DMS53 (cell line): ENCODE measurements around the gene KRT4.
A peak's percentile ranks its signal among the peaks of the same experiment; 100 is the strongest.

Experiments used
- DNase-seq: peaks from one replicate; lab custom pipeline; 2025; lab: John Stamatoyannopoulos, UW

Gene KRT4

DNA sequence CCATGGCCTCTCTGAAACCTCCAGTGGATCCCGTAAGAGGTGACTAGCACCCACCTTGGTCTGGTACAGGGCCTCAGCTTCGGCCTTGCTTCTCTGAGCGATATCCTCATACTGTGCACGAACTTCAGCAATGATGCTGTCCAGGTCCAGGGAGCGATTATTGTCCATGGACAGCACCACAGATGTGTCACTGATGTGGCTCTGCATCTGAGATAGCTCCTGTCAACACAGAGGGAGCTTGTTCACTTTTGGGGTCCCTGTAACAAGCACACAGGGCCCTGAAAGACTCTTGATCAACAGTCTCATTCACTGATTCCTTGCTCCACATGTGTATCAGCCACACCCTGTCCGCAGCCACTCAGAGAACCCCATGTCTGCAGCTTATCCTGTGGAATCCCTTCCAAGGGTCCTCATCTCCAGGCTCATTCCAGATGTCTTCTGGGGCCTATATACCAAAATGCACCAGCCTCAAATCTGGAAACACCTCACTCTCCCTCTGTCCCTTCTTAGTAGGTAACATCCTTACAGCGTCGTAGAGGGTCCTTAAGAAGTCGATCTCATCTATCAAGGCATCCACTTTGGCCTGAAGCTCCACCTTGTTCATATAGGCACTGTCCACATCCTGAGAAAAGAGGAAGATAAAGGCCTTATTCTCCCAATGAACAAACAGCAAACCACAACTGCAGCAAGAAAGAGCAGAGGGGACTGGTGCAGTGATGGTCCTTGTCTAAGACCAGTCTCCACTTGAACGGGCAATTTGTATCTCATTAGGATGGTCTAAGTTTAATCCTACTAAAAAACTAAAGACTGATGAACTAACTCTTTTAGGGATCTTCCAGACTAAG, 21.5 kb downstream of the KRT4 start:
- no peak for DNase-seq

DNA sequence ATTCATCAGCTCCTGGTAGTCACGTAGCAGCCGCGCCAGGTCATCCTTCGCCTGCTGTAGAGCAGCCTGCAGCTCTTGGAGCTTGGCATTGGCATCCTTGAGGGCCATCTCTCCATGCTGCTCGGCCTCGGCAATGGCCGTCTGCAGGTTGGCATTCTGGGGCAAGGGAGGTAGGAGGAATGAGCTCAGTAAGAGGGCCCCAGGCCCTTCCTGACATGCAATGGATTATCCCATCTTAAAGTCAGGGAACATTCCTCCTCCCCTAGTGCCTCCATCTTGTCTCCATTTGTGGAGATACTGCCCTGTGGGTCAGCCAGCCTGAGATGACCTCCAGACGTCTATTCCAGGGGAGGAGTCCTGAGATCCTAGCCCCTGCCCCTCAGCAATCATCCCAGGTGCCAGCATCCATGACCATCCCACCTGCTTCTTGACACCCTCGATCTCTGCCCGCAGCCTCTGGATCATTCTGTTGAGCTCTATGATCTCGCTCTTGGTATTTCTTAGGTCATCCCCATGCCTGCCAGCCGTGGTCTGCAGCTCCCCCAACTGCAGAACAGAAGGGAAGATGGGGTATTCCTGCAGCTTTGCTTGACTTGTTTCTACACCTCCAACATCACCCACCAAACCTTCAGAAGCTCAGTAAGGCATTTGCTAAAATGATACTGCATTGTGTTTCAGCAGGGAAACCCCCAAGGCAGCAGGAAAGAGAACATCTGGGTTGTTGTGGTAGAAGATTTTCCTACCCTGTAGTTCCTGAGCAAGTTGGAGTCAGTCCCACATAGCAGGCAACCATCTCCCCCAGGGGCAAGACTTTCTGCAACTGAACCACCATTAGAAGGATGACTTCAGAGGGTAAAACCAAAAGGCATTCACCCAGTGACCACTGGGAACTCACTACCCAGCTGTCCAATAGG, 22.4 kb downstream of the KRT4 start:
- no peak for DNase-seq

DNA sequence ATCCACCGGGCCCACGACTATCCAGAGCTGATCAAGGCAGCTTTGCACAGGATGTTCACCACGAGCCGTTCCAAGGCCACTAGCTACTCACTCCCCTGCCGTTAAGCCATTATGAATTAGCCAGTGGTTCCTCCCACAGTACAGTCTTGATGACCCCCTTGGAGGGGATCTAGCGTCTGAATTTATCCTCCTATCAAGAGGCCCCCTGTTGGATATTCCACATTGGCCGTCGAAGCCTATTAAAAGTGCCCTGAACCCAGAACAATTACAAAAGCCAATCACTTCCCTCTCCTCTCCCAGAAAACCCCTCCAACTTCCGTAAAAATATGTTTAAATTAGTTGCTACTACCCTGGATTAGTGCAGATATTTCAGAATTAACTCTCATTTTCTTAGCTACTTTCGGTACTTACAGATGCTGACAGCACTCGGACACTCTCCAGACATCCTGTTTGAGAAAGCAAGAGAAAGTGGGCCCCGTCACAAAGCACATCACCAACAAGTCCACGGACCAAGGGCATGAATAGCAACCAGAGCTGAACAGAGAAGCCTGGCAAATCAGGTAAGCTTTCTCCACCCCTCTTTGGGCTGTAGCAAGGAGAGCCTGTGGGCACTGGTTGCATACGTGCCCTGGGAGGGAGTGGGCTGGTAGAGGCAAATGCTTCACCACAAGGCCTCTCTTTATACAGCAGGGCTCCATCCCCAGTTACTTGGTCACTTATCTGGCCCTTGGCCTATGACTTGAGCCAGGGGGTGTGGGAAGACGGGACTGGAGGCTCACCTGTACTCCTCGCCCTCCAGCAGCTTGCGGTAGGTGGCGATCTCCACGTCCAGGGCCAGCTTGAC, 23.3 kb downstream of the KRT4 start:
- DNase-seq = no peak

DNA sequence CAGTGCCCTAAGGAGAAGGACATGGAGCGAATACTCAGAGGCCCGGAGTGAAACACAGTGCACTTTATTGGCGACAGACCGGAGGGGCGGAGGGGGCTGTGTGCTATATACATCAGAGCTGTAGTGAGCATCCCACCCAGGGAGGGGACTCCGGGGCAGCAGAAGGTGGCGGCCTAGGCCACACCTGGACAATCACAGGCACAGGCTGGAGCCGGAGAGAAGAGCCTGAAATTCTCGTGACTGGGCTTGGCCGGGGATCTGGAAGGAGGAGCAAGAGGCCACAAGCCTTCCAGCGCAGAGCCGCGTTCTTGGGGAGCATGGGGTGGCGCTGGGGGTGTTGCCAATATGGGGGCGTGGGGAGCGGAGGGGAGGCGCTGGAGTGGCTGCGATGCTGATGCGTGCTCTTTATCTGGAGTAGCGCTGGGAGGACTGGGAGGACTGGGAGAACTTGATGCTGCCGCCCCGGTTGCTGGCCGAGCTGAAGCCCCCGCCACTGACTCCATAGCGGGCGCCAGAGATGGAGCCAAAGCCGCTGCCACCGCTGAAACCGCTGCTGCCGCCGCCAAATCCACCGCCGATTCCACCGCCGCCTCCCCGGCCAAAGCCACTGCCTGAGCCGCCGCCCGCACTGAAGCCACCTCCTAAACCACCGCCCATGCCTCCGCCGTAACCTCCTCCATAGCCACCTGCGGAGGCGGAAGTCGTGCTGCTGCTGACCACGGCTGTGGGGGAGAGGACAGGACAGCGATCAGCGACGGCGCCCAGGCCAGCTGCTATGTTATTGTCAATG, 24.1 kb downstream of the KRT4 start:
- peak; percentile 19 for DNase-seq

DNA sequence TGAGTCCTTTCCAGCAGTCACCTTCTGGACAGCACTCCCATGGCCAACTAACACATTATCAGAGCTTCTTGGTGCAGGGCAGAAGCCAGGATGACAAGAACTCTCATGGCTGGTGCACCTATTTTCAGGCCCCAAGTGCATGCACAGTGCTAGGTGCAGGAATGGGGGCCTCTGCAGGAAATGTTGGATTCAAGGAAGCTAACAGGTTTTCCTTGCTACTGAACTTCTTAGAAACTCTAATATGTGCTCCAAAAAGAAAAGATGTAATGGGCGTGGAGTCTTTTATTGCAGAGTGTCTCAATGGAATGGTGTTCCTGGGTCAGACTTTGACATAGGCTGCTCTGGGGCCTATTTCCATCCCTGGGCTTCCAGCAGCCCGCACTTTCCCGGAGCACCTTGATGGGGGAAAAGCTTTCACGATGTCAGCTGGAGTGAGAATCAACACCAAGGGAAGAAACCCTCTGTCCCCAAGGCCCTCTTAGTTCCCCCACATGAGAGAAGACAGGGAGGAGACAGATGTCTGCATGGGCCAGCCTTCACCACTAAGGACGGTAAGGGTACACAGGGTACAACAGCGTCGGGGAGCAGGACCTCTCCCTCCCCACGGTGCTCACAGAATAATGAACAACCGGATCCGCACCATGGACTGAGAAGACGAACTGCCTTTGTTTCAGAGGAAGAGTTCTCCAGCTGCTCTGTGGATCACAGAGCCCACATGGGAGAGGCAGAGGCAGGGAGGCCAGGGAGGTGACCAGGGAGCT, 24.9 kb downstream of the KRT4 start:
- no peak for DNase-seq

DNA sequence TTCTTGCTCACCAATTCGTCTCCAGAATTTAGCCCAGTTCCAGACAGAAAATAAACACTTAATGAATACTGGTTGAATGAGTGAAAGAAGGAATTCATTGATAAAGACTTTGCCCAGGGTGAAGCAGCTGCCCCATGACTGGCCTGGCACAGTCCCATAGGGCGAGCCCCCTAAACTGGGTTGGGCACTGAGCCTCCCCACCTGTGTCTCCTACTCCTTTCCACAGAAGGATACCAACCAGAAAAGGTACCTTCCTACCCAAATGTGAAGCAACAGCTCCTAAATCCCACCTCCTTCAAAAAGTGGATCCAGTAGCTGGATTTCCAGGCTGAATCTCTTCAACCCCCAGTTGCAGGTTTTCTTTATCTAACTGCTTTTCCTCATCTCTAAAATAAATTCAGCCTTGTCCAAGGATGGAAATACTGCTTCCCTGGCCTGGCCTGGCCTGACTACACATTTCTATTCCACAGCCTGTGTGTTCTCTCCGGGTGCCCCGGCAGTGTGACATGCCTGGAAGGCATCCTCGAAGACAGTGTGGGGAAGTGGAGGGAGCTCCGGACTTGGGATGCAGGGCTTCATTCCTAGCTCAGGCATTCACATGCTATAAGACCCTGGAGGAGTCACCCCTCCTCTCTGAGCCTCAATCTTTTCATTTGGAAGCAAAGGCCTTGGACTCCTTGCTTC, 25.6 kb downstream of the KRT4 start:
- DNase-seq = no peak

DNA sequence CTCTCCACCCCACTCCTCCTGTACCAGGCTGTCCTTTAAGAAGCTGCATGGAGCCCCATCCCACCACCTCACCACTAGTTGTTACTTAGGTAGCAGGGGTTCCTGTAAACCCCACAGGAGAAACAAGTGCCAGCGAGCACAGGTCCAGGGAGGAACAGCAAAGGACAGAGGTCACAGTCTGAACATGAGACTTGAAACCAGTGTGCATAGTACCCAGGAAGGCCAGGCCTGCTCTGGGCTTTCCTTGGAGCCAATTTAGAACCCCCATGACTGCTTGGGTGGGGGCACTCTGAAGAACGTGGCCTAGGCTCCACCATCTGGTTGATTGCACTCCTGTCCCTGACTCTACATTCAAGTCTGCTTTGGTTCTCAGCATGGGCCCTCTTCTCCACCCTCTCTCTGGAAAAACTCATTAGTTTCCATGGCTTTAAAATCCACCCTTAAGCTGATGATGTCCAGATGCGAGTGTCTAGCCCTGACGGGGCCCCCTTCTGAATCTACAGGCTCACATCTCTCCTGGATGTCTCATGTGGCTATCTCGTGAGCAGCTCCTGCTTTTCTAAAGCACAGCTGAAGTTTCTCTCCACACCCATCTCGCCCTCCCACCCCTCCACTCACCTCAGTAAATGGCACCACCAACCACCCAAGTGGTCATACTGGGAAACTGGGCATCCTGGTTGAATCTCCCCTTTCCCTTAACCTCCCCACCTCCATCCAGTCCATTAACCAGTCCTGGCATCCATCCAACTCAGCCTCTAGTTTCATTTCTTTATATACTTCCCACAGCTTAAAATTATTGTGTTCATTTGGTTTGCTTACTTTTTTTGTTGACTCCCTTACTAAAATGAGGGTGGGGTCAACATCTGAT, 26.4 kb downstream of the KRT4 start:
- DNase-seq = no peak

DNA sequence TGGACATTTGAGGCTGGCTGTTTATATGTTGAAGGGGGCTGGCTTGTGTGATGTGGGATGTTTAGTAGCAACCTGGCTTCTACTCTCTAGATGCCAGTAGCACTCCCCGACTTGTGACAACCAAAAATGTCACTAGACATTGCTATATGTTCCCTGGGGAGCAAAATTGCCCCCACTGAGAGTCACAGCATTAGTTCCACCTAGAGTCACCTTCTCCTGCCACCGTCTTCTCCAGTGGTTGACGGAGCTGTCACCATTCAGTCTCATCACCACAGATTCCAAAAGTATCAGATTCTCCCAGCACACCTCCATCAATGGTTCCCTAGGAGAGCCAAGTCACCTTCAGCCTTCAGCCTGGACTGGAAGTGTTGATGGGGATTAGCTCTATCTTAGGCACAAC, 29.0 kb downstream of the KRT4 start:
- DNase-seq = no peak

DNA sequence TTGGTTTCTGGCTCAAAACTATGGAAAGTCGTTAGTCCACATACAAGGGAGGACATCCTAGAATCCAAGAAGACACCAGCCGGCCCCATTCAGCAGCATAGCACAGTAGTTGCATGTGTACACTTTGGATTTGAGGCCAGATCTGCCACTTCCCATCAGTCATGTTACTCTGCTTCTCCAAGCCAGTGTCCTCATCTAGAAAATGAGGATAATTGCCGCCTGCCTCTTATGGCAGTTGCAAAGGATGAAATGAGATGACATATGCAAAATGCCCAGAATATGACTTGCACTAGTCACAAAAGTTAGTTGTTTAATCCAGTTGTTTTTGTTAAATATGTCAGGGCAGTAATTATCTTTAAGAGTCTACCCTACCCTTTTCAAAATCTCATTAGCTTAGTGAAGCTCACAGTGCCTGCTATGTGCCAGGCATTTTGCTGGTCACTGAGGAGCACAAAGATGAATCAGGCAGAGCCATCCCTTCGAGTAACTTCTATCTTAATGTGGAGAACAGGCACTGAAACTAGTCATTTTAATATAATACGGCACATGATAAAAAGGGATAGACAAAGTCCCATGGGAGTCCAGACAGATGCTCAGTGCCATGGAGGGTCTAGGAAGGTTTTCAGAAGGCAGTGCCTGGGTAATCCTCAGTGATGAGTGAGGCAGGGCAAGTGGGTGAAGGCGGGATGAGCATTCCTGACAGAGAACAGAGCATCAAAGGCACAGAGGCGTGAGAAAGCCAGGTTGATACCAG, 30.2 kb downstream of the KRT4 start:
- DNase-seq = no peak

DNA sequence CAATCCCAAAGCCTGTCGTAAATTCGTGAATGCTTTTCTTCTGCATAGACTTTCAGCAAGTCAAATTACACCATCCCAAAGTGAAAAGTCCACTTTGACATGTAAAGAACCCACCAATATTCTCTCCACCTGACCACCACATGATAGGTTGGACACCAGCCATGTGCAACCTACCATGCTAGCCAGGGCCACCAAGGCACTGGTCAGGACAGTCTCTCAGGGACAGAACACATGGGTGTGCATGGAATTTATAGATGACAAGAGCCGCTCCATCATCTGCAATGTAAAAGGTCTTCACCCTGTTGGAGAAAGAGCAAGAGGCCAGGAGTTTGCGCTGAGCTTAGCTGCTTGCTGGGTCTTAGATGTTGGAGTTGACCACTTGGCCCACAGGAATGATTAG, 31.4 kb downstream of the KRT4 start:
- no peak for DNase-seq

DNA sequence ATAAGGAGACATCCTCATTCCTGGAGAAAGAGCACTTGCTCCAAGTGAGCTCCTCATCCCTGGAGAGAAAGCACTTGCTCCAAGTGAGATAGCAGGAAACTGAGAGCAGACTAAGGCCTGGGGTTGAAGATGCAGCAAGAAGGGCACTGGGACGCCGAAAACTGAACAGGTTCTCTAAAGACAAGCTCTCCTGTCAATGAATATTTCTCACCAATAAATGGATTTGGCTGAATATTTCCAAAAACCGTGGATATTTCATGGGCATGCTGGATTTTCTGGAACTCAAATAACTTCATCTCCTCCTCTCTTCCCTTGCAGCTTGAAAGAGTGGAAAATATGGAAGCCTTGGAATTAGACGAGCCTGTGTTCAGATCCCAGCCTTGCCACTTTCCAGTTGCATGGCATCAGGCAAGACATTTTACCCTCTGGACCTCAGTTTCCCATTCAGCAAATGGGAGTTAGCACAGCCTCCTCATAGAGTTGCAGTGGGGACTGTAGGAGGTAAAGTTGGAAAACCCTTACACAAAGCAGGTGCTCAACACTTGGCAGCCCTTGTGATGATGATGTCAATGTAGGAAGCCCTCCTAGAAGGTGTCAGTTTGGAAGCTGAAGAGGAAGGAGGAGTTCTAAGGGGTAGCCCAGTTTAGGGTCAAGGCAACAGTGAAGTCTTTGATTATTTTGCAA, 32.4 kb downstream of the KRT4 start:
- DNase-seq = no peak

DNA sequence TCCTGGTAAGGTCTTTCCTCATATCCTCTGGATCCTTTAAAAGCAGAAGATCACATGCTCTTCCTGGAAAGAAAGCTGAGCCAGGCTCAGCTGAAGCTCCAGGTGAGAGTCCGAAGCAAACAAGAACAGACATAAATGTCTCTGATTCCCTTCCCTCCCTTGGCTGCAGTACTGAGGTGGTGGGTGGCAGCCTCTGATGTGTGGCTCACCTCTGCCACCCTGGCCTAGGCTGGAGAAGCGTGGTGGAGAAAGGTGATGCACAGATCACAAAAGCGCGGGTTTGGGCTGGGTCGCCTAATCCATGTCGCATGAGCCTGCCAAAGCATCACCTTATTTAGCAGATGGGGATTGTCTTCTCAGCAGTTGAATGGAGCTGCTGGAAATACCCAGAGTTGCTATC, 34.0 kb downstream of the KRT4 start:
- no peak for DNase-seq

DNA sequence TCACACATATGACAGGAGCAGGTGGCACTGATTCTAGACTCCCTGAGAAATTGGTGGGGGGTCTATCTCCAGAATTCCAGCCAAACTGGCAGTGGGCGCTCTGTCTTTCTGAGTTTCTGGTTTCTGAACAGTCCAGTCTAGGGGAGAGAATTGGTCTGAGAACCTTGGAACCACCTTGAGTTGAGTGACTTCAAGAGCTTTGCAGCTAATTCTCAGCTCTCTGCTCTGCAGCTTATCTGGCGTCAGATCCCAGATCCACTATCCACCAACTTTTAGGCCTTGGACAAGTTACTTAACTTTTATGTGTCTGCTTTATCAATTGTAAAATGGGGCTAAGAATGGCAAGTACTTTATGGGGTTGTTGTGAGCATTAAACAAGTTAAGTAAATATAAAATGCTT, 35.1 kb downstream of the KRT4 start:
- DNase-seq = no peak

DNA sequence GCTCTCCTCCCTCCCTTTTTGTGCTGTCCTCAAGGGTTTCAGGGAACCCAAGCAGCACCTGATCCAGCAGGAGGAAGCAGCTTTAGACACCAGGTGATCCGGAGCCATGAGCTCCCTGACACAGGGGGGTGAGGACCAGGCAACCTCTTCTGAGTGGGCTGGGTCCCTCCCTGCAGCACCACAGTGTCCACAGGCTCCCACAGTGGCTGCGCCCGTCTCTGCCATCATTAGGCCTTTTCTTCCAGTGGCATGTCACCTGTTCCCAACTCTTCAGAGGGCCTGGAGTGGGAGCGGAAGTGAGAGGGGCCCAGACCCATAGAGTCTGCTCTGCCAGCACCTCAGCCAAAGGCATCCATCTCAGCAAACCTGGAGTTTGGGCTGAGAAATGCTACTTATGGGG, 36.4 kb downstream of the KRT4 start:
- no peak for DNase-seq

DNA sequence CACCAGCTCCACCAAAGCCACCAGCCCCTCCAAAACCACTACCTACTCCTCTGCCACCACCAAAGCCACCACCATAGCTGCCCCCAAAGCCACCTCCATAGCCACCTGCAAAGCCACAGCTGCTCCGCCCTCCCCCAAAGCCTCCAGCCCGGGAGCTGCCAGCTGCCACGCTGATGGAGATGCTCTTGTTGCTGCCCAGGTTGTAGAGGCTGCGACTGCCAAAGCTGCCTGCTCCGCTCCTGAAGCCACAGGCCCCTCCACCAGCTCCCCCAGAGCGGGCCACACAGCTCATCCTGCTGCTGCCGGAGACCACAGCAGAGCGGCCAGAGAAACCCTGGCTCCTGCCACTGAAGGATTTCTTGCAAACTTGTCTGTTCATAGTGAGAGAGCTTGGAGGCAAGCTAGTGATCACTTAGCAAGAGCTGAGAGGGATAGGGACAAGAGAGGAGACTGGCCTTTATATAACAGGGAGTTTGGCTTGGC, 37.0 kb downstream of the KRT4 start, which contains the start of gene KRT76:
Gene KRT76 (minus strand): TSS at position 433 of the 483 bp plus-strand sequence. CDS start 54 bp downstream, at position 379.
- no peak for DNase-seq

DNA sequence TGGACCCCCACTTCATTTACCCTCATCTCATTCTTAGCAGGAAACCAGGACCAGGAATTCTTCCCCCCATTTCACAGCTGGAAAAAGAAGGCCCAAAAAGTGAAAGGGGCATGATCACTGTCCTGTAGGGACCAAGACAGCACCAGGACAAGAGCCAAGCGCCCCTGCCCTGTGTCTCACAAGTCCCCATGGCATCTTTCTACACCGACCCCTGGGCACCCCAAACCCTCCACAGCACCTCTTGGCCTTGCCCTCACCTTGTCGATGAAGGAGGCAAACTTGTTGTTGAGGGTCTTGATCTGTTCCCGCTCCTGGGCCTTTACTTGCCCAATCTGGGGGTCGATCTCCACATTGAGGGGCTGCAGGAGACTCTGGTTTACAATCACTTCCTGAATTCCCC, 37.5 kb downstream of the KRT4 start:
- no peak for DNase-seq

DNA sequence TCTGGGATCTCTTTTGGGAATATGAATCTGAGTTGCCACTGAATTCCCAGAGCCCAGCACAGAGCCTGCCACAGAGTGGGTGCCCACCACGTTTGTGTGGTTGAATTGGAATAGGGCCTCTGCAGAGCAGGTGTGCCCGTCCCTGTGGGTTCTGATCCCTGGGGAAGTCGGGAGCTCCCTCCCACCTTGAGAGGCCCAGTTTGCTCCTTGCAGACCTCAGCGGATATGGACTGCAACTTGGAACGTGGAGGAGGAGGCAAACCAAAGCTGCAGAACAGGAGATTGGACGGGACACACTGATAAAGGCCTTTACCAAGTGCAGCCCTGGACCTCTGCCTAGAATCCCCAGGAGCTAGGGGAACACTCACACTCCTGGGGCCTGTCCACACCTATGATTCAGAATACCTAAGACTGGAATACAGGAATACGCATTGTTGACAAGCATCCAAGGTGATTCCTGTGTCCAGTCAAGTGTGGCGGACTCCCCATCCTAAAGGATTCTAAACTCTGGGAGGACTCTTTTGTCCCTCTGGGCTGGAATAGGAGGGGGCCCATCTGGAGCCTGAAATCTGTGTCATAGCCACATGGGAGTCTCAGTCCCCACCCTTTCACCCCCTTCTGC, 39.2 kb downstream of the KRT4 start:
- DNase-seq = no peak
